GM12878 (cell line): ENCODE data around the gene ELMO3. TPM values are rescaled to one million over a fixed set of nuclear protein-coding genes. Genes with fewer than 3 reads are reported as not detected.

Source experiments
- ATF2 ChIP-seq: IDR thresholded peaks from 2 replicates; pipeline ENCODE4 v1.6.1; 2012; ENCODE audit warnings: low read length, inconsistent platforms
- BACH1 ChIP-seq: fragments of 450-650 bp; IDR thresholded peaks from 2 replicates; pipeline ENCODE4 v1.6.1; 2017; ENCODE audit warnings: mild to moderate bottlenecking, borderline replicate concordance
- CBX5 ChIP-seq: sonication (generic); IDR thresholded peaks from 2 replicates; pipeline ENCODE4 v1.6.1; 2016; ENCODE audit warnings: low read depth, moderate library complexity, mild to moderate bottlenecking, inconsistent platforms
- CEBPB ChIP-seq, 2 experiments: fragments of 150-350 bp in 1 of 2; IDR thresholded peaks; 2 replicates each; pipeline ENCODE4 v1.6.1; 2012 to 2014; ENCODE audit warnings: low read depth in 2 of 2, low read length in 2 of 2, borderline replicate concordance in 1 of 2, inconsistent platforms in 1 of 2
- CHD4 ChIP-seq: fragments of 200-600 bp; sonication (generic); IDR thresholded peaks from 2 replicates; pipeline ENCODE4 v1.6.1; 2016; ENCODE audit warnings: mild to moderate bottlenecking
- CREM ChIP-seq: IDR thresholded peaks from 2 replicates; pipeline ENCODE4 v1.6.1; 2014; ENCODE audit warnings: antibody characterized with exemption, low read depth
- ETV6 ChIP-seq, 2 experiments: fragments of 450-650 bp in 1 of 2; IDR thresholded peaks in 1 of 2; conservative IDR thresholded peaks in 1 of 2; 2 replicates each; pipeline ENCODE4 v1.6.1; 2014; ENCODE audit warnings: antibody characterized with exemption in 1 of 2, borderline replicate concordance in 1 of 2, low read depth in 1 of 2, mild to moderate bottlenecking in 1 of 2, moderate library complexity in 1 of 2
- FOXM1 ChIP-seq: IDR thresholded peaks from 2 replicates; pipeline ENCODE4 v1.6.1; 2012; ENCODE audit warnings: low read depth, mild to moderate bottlenecking, inconsistent platforms, low read length, moderate library complexity
- HDAC6 ChIP-seq: fragments of 200-600 bp; sonication (generic); IDR thresholded peaks from one replicate; pipeline ENCODE4 v1.8.0; 2017; ENCODE audit warnings: antibody characterized with exemption; ENCODE audit not compliant: unreplicated experiment
- IKZF1 ChIP-seq: fragments of 450-650 bp; conservative IDR thresholded peaks from 2 replicates; pipeline ENCODE4 v1.6.1; 2017; ENCODE audit warnings: antibody characterized with exemption, mild to moderate bottlenecking
- IRF5 ChIP-seq: fragments of 450-650 bp; IDR thresholded peaks from 2 replicates; pipeline ENCODE4 v1.6.1; 2017; ENCODE audit warnings: borderline replicate concordance
- KAT2A ChIP-seq: conservative IDR thresholded peaks from 2 replicates; pipeline ENCODE4 v1.6.1; 2011; ENCODE audit warnings: low read depth, low read length; ENCODE audit not compliant: control insufficient read depth
- KDM1A ChIP-seq: fragments of 200-600 bp; sonication (generic); IDR thresholded peaks from 2 replicates; pipeline ENCODE4 v1.6.1; 2016; ENCODE audit warnings: borderline replicate concordance
- MXI1 ChIP-seq: fragments of 150-350 bp; IDR thresholded peaks from 2 replicates; pipeline ENCODE4 v1.6.1; 2011; ENCODE audit warnings: low read depth, mild to moderate bottlenecking, inconsistent platforms, low read length, improper control_type of control experiment
- NFIC ChIP-seq: IDR thresholded peaks from 2 replicates; pipeline ENCODE4 v1.6.1; 2012; ENCODE audit warnings: low read depth, mild to moderate bottlenecking, inconsistent platforms, low read length, moderate library complexity
- RAD51 ChIP-seq: fragments of 450-650 bp; IDR thresholded peaks from 2 replicates; pipeline ENCODE4 v1.6.1; 2016; ENCODE audit warnings: moderate library complexity, mild to moderate bottlenecking, inconsistent platforms
- RCOR1 ChIP-seq: conservative IDR thresholded peaks from 2 replicates; pipeline ENCODE4 v1.6.1; 2012; ENCODE audit warnings: low read depth, low read length, improper control_type of control experiment
- RELA ChIP-seq: fragments of 450-650 bp; IDR thresholded peaks from 2 replicates; pipeline ENCODE4 v1.8.0; 2014; ENCODE audit warnings: borderline replicate concordance; ENCODE audit not compliant: partially characterized antibody
- SIX5 ChIP-seq: IDR thresholded peaks from 2 replicates; pipeline ENCODE4 v1.6.1; 2011; ENCODE audit warnings: mild to moderate bottlenecking, low read depth, low read length, moderate library complexity; ENCODE audit not compliant: severe bottlenecking
- SMAD5 ChIP-seq: IDR thresholded peaks from 2 replicates; pipeline ENCODE4 v1.6.1; 2016; ENCODE audit warnings: antibody characterized with exemption, low read depth
- SMARCA5 ChIP-seq: fragments of 450-650 bp; IDR thresholded peaks from 2 replicates; pipeline ENCODE4 v1.6.1; 2017; ENCODE audit warnings: mild to moderate bottlenecking
- SP1 ChIP-seq: IDR thresholded peaks from one replicate; pipeline ENCODE4 v1.6.1; 2011; ENCODE audit warnings: low read depth, low read length
- TCF3 ChIP-seq: IDR thresholded peaks from 2 replicates; pipeline ENCODE4 v1.6.1; 2012; ENCODE audit warnings: low read depth, mild to moderate bottlenecking, low read length, borderline replicate concordance; ENCODE audit not compliant: insufficient read depth
- YBX1 ChIP-seq: fragments of 450-650 bp; IDR thresholded peaks from 2 replicates; pipeline ENCODE4 v1.6.1; 2016; ENCODE audit warnings: antibody characterized with exemption
- YY1 ChIP-seq: IDR thresholded peaks from 2 replicates; pipeline ENCODE4 v1.6.1; 2011; ENCODE audit warnings: low read depth, mild to moderate bottlenecking, low read length
- ZBED1 ChIP-seq: IDR thresholded peaks from 2 replicates; pipeline ENCODE4 v1.6.1; 2016; ENCODE audit warnings: borderline replicate concordance
- polyA plus RNA-seq, 11 experiments: library from polyadenylated mRNA; depleted of rRNA in 4 of 11; unstranded in 6 of 11; stranded (reverse) in 5 of 11; fragments of >200 nt; fragmentation: Nextera tagmentation in 4 of 11; fragmentation: Illumina TruSeq in 1 of 11; extraction: Ambion mirVana in 4 of 11; extraction: Trizol in 1 of 11; gene quantifications; 1 replicate in 1 of 11; 2 replicates in 10 of 11; pipeline versions ENCODE4 v1.2.1 to v1.2.3, GENCODE V29; 2011 to 2016; ENCODE audit warnings: inconsistent platforms in 2 of 11, missing spikeins in 2 of 11, low read depth in 1 of 11
- total RNA-seq, 4 experiments: library from RNA; depleted of rRNA in 3 of 4; stranded (reverse); fragments of >200 nt in 3 of 4; fragmentation: Illumina TruSeq in 1 of 4; extraction: Trizol in 1 of 4; gene quantifications; 2 replicates each; pipeline versions ENCODE4 v1.2.1 to v1.2.3, GENCODE V29; 2013 to 2021
- TF ChIP-seq, protein P1 (sequence below): IDR thresholded peaks from 2 replicates; pipeline ENCODE4 v1.6.1; 2011; ENCODE audit warnings: borderline replicate concordance, low read depth, mild to moderate bottlenecking, moderate library complexity, mixed read lengths, low read length; ENCODE audit not compliant: insufficient read depth; ENCODE audit errors: extremely low read length

The ELMO3 gene
- total and polyA plus RNA-seq, 10 of the 15 experiments (the other 5 are each of a cell fraction or from before 2014, with no cell fraction given): 0.05 to 4.7 (median 0.96) TPM; not detected in 1

DNA sequence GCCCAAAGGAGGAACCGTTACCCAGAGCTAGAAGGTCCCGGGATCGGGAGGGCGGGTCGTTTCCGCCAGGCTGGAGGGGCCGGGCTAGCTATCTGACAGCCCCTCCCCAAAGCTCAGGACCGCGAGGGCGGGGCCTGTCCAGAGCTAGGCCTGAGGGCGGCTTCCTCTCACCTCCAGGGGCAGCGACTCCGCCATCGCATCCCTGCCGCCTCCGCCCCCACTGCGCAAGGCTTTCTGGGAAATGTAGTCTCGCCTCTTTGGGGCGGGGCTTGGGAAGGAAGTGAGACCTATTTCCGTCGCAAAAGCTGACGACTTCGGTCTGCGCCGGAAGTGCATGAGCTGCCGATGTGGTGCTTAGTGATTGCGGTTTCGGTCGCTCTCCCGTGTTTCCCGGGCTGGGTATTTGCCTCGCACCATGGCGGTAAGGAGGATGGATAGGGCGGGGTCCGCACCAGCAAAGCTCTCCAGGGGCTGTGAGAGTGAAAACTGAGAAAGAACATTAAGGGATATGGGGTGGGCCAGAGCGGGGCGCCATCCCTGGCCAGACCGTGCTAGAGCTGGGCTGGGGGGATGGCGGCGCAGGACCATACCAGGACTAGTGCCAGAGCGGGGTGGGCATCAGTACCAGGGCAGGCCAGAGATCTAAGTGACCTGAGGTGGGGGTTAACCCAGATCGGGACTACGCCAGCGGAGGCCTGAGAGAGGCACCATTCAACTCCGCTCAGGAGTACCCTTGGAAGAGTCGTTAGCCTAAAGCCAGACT is 28.1 kb downstream of the ELMO3 start, which contains the start of gene TMEM208 (continued):
- TF ChIP-seq CBX5 (no peak), KDM1A (no peak), YY1 (peak; percentile 94), BACH1 (0 out of 2 replicates have a peak, but pooled peaks have one; percentile 30), CEBPB (IDR thresholded peaks at IDR 0.05; ENCODE audit: borderline replicate concordance in 1 of 2, low read depth in 2 of 2, low read length in 2 of 2) (no peak), IRF5 (no peak), NFIC (no peak), SMARCA5 (0 out of 2 replicates have a peak, but pooled peaks have one; percentile 41), MXI1 (peak; percentile 93), TCF3 (no peak), HDAC6 (no peak), ZBED1 (no peak), SMAD5 (peak; percentile 81; the same call in 1 of the 2 replicates), FOXM1 (no peak), ATF2 (no peak), CHD4 (no peak), KAT2A (no peak), RCOR1 (0 out of 2 replicates have a peak, but pooled peaks have one; percentile 44), ETV6 (conservative IDR thresholded peaks at IDR 0.05 in 1 of 2, IDR thresholded peaks at IDR 0.05 in 1 of 2; ENCODE audit: borderline replicate concordance in 1 of 2, low read depth in 1 of 2) (no peak), CREM (peak; percentile 100), RELA (peak; percentile 91), SIX5 (peak; percentile 96), YBX1 (no peak), SP1 (peak; percentile 93), RAD51 (no peak), IKZF1 (peak; percentile 99)
- TF ChIP-seq, protein P1, sequence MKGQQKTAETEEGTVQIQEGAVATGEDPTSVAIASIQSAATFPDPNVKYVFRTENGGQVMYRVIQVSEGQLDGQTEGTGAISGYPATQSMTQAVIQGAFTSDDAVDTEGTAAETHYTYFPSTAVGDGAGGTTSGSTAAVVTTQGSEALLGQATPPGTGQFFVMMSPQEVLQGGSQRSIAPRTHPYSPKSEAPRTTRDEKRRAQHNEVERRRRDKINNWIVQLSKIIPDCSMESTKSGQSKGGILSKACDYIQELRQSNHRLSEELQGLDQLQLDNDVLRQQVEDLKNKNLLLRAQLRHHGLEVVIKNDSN: no peak
